Measurements from ENCODE around the gene EYS. TPM values are rescaled to one million over a fixed set of nuclear protein-coding genes. Genes with fewer than 3 reads are reported as not detected.

EYS gene
- polyA plus RNA-seq, 2 of the 4 experiments (the other 2 are of a cell fraction), result 0.03 to 0.06 TPM

GRCh38 chr6:65231616-65232015, 475.4 kb downstream of the EYS start:
- Histone ChIP-seq H3K27ac (no peak overlapping the region), H3K4me2 (no peak overlapping the region), H3K9me3 (no peaks in the 10 kb centered on the region), H3K4me1 (no peaks in the 10 kb centered on the region), H3K4me3 (no peak overlapping the region)
- no peak for FAIRE-seq
- no peak for DNase-seq (ENCODE audit: low read depth in 1 of 2, low spot score in 1 of 2)
- ATAC-seq, result no peak
- POLR2A ChIA-PET, result no interaction called here
- WGBS (ENCODE audit: missing lambda C conversion rate), result 80% methylated on average over 1 of the region's 1 CpG
- TF ChIP-seq, protein P1, sequence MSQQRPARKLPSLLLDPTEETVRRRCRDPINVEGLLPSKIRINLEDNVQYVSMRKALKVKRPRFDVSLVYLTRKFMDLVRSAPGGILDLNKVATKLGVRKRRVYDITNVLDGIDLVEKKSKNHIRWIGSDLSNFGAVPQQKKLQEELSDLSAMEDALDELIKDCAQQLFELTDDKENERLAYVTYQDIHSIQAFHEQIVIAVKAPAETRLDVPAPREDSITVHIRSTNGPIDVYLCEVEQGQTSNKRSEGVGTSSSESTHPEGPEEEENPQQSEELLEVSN (IDR thresholded peaks at IDR 0.05; ENCODE audit: borderline replicate concordance, low read depth), result no peak
- TF ChIP-seq FOXS1 (CRISPR knock-in tag; IDR thresholded peaks at IDR 0.05) (no peak), ZNF302 (CRISPR knock-in tag; IDR thresholded peaks at IDR 0.05) (no peak), ZSCAN20 (CRISPR knock-in tag; IDR thresholded peaks at IDR 0.05) (no peak), RCOR1 (IDR thresholded peaks at IDR 0.05; ENCODE audit: low read depth, low read length) (no peak), JUNB (IDR thresholded peaks at IDR 0.05) (no peak)
- TF ChIP-seq, protein P2, sequence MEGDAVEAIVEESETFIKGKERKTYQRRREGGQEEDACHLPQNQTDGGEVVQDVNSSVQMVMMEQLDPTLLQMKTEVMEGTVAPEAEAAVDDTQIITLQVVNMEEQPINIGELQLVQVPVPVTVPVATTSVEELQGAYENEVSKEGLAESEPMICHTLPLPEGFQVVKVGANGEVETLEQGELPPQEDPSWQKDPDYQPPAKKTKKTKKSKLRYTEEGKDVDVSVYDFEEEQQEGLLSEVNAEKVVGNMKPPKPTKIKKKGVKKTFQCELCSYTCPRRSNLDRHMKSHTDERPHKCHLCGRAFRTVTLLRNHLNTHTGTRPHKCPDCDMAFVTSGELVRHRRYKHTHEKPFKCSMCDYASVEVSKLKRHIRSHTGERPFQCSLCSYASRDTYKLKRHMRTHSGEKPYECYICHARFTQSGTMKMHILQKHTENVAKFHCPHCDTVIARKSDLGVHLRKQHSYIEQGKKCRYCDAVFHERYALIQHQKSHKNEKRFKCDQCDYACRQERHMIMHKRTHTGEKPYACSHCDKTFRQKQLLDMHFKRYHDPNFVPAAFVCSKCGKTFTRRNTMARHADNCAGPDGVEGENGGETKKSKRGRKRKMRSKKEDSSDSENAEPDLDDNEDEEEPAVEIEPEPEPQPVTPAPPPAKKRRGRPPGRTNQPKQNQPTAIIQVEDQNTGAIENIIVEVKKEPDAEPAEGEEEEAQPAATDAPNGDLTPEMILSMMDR (IDR thresholded peaks at IDR 0.05), result no peak
- CTCF ChIA-PET, result no interaction called here

GRCh38 chr6:65229825-65230224, 477.2 kb downstream of the EYS start:
- ChIA-PET CTCF (no interaction called here), POLR2A (no interaction called here)
- DNase-seq (ENCODE audit: low read depth in 1 of 2, low spot score in 1 of 2), result no peak
- Histone ChIP-seq H3K4me2 (no peak overlapping the region), H3K4me1 (no peaks in the 10 kb centered on the region), H3K4me3 (no peak overlapping the region), H3K27ac (no peak overlapping the region), H3K9me3 (no peaks in the 10 kb centered on the region)
- FAIRE-seq, result no peak
- TF ChIP-seq, protein P2 (IDR thresholded peaks at IDR 0.05), result no peak
- TF ChIP-seq HOXB13 (CRISPR knock-in tag; IDR thresholded peaks at IDR 0.05; ENCODE audit: low read depth) (no peak), MAZ (IDR thresholded peaks at IDR 0.05; ENCODE audit: borderline replicate concordance, low read depth, low read length) (no peak), NR3C1 (IDR thresholded peaks at IDR 0.05) (no peak), POLR2A (IDR thresholded peaks at IDR 0.05; ENCODE audit: low read length) (no peak)
- ATAC-seq, result no peak
- WGBS (ENCODE audit: missing lambda C conversion rate), result 0% methylated on average over 1 of the region's 1 CpG

DNA sequence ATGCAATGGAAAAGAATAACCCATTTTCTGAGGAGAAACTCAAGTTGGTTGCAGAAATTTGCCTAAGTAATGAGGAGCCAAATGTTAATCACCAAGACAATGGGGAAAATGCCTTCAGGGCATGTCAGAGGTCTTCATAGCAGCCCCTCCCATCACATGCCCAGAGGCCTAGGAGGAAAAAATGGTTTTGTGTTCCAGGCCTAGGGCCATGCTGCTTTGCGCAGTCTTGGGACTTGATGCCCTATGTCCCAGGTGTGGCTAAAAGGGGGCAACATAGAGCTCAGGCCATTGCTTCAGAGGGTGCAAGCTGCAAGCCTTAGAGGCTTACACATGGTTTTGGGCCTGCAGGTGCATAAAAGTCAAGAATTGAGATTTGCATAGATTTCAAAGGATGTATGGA, 485.9 kb downstream of the EYS start:
- TF ChIP-seq, protein P2 (IDR thresholded peaks at IDR 0.05), result no peak
- peak; percentile 8 for TF ChIP-seq ZFP36 (IDR thresholded peaks at IDR 0.05; ENCODE audit: borderline replicate concordance, partially characterized antibody)
- Histone ChIP-seq H3K4me1 (no peaks in the 10 kb centered on the region), H3K9me3 (no peaks in the 10 kb centered on the region), H3K4me3 (no peak overlapping the region), H3K27ac (no peak overlapping the region), H3K4me2 (no peak overlapping the region)
- ChIA-PET CTCF (no interaction called here), POLR2A (no interaction called here)
- FAIRE-seq, result no peak
- 86% methylated on average over 1 of the region's 1 CpG for WGBS (ENCODE audit: missing lambda C conversion rate)
- no peak for DNase-seq (ENCODE audit: low read depth in 1 of 2, low spot score in 1 of 2)
- no peak for ATAC-seq

DNA sequence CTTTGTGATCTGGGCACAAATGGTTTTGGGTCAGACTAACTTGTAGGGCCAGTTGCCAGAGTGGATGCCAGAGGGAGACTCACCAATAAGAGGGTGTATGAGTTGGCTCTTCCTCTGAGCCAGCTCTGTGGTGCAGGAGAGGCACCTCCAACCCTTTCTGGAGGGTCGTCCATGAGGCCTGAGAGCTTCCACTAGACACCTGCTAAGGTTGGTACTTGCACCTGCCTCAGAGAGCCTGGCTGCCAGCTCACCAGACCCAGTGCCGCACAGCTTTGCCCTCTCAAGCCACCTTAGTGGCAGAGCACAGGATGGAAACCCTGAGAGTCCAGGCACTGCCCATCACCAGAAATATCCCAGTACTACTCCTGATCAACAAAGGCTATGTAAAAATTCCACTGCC, 504.3 kb downstream of the EYS start:
- ChIA-PET CTCF (no interaction called here), POLR2A (no interaction called here)
- Histone ChIP-seq H3K27ac (no peak overlapping the region), H3K4me3 (no peak overlapping the region), H3K4me2 (no peak overlapping the region), H3K9me3 (no peaks in the 10 kb centered on the region), H3K4me1 (no peaks in the 10 kb centered on the region)
- no peak for FAIRE-seq
- no peak for ATAC-seq
- WGBS (ENCODE audit: missing lambda C conversion rate), result 100% methylated on average over 1 of the region's 2 CpGs
- DNase-seq (ENCODE audit: low read depth in 1 of 2, low spot score in 1 of 2), result no peak
- TF ChIP-seq FOXS1 (CRISPR knock-in tag; IDR thresholded peaks at IDR 0.05) (no peak), RCOR1 (IDR thresholded peaks at IDR 0.05; ENCODE audit: low read depth, low read length) (no peak), ZSCAN20 (CRISPR knock-in tag; IDR thresholded peaks at IDR 0.05) (no peak), FOSL2 (IDR thresholded peaks at IDR 0.05) (no peak), FOSL2 (CRISPR knock-in tag; IDR thresholded peaks at IDR 0.05) (no peak), NPAS2 (CRISPR knock-in tag; IDR thresholded peaks at IDR 0.05; ENCODE audit: borderline replicate concordance) (no peak), PBX3 (IDR thresholded peaks at IDR 0.05) (no peak), SMC3 (IDR thresholded peaks at IDR 0.05) (no peak), KDM1A (IDR thresholded peaks at IDR 0.05; ENCODE audit: low read depth) (no peak), ZNF302 (CRISPR knock-in tag; IDR thresholded peaks at IDR 0.05) (no peak), HEYL (CRISPR knock-in tag; IDR thresholded peaks at IDR 0.05) (no peak), POLR2A (IDR thresholded peaks at IDR 0.05; ENCODE audit: low read length) (no peak)
- TF ChIP-seq, protein P2 (IDR thresholded peaks at IDR 0.05), result no peak
- TF ChIP-seq, protein P3, sequence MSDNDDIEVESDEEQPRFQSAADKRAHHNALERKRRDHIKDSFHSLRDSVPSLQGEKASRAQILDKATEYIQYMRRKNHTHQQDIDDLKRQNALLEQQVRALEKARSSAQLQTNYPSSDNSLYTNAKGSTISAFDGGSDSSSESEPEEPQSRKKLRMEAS (IDR thresholded peaks at IDR 0.05), result no peak

All from A549 (cell line).